Cardiac fibroblast (primary cell): ENCODE measurements around the gene TRUB2.

Experiments
- DNase-seq, 2 donors: peaks; one replicate each; pipeline versions ENCODE4 v3.0.0 to v3.0.0-alpha.2; 2010; ENCODE audit warnings: low read depth in 2 of 2
- H3K4me3 ChIP-seq, 2 donors: replicated peaks in 1 of 2; 1 replicate in 1 of 2; 2 replicates in 1 of 2; pipeline ENCODE4 v1.5.1; 2011; ENCODE audit warnings: low read depth in 2 of 2, low read length in 2 of 2, mild to moderate bottlenecking in 2 of 2, moderate library complexity in 1 of 2
- CTCF ChIP-seq: IDR thresholded peaks from one replicate; pipeline ENCODE4 v1.5.1; 2011; ENCODE audit warnings: low read depth, mild to moderate bottlenecking, low read length, inconsistent platforms

Gene TRUB2

GRCh38 chr9:128322404-128323211 is at the start of gene TRUB2, which contains the start of gene COQ4:
TRUB2 (minus strand) TSS chr9:128322447; CDS start chr9:128322408, 39 bp downstream.
COQ4 (plus strand) TSS chr9:128322839; CDS start chr9:128322859, 20 bp downstream.
- DNase-seq = peak; percentile 95 to 97
- peak within 1 kb of the TSS; percentile 91 for H3K4me3 ChIP-seq
- TF ChIP-seq CTCF = no peak

GRCh38 chr9:128371630-128372117 is 49.4 kb upstream of the TRUB2 start:
- no peak for TF ChIP-seq CTCF
- peak overlapping the region; percentile 82 to 97 for H3K4me3 ChIP-seq
- peak in 1 of 2 donors; percentile 24 for DNase-seq

- TF ChIP-seq CTCF = peak; percentile 2
- DNase-seq = peak; percentile 96 to 97
- peak within 1 kb of the TSS; percentile 82 to 97 for H3K4me3 ChIP-seq
These were observed 48.7 kb upstream of the TRUB2 start, which contains the start of gene URM1 for GRCh38 chr9:128370752-128371629. URM1 (plus strand) TSS chr9:128371374; CDS start chr9:128371381, 7 bp downstream.

- no peak for DNase-seq
- no peak for TF ChIP-seq CTCF
- H3K4me3 ChIP-seq = peak overlapping the region; percentile 82 to 97
These were observed 48.1 kb upstream of the TRUB2 start for GRCh38 chr9:128370367-128370751.

GRCh38 chr9:128369024-128369706 is 46.9 kb upstream of the TRUB2 start:
- no peak for TF ChIP-seq CTCF
- no peak for DNase-seq
- H3K4me3 ChIP-seq = no peak overlapping the region

GRCh38 chr9:128365525-128365924 is 43.3 kb upstream of the TRUB2 start:
- no peak overlapping the region for H3K4me3 ChIP-seq
- DNase-seq = no peak
- no peak for TF ChIP-seq CTCF
